Activated CD4-positive, alpha-beta T cell treated with anti-CD3 and anti-CD28 coated beads for 36 hours (primary cell): ENCODE measurements around the gene FOXF1. TPM values are rescaled to one million over a fixed set of nuclear protein-coding genes. Genes with fewer than 3 reads are reported as not detected.
A peak's percentile ranks its signal among the peaks of the same experiment; 100 is the strongest.

Experiments used
- ATAC-seq: fragments of 200-7000 bp; cut with Tn5 transposase; one replicate; pipeline ENCODE4 v1.10.0; 2021; ENCODE audit warnings: mild to moderate bottlenecking, moderate library complexity
- CTCF ChIA-PET: fragments of 350-600 bp; sonication (Branson Sonifier 250); formaldehyde crosslinking; loops from one replicate; lab custom pipeline; 2021; ENCODE audit warnings: antibody characterized with exemption; lab: Charles Lee
- POLR2A ChIA-PET: fragments of 350-600 bp; sonication (Branson Sonifier 250); formaldehyde crosslinking; loops from one replicate; lab custom pipeline; 2021; ENCODE audit warnings: antibody characterized with exemption, inconsistent platforms; lab: Charles Lee
- DNase-seq: peaks from one replicate; pipeline ENCODE4 v3.0.0-alpha.2; 2020
- H3K27ac Mint-ChIP-seq: one replicate; pipeline ENCODE4 v1.8.0; 2021; ENCODE audit warnings: mixed read lengths
- H3K27me3 Mint-ChIP-seq: one replicate; pipeline ENCODE4 v1.8.0; 2021; ENCODE audit warnings: mixed read lengths
- H3K36me3 Mint-ChIP-seq: one replicate; pipeline ENCODE4 v1.8.0; 2021; ENCODE audit warnings: low read depth, mixed read lengths
- H3K4me1 Mint-ChIP-seq: one replicate; pipeline ENCODE4 v1.8.0; 2021; ENCODE audit warnings: mixed read lengths
- H3K4me3 Mint-ChIP-seq: one replicate; pipeline ENCODE4 v1.8.0; 2021; ENCODE audit warnings: mild to moderate bottlenecking, moderate library complexity, mixed read lengths
- H3K9me3 Mint-ChIP-seq: one replicate; pipeline ENCODE4 v1.8.0; 2021; ENCODE audit warnings: low read depth, mixed read lengths
- intact Hi-C, 2 experiments: fragments of 100-400 bp; cut with DNase I in 1 of 2; cut with micrococcal nuclease in 1 of 2; formaldehyde crosslinking; loops; one replicate each; pipeline versions ENCODE4 v1.14.2 to v1.15.1; 2022 to 2024; cut with DNase I, micrococcal nuclease
- total RNA-seq, 2 experiments: library from RNA; stranded (reverse); gene quantifications; one replicate each; pipeline ENCODE4 v1.2.3, GENCODE V29; 2021

Gene FOXF1
- total RNA-seq, 2 experiments from 2014 or later = not detected

- ChIA-PET CTCF (interaction anchor here (0.7 to 1.9 kb wide), 3 partner anchors 9 to 411 kb away, joined by 3 to 9 read pairs (median 7); no protein-coding TSS in a partner anchor), POLR2A (interaction anchor here (0.6 kb wide), 1 partner anchor 109 kb away, joined by 3 read pairs; no protein-coding TSS in a partner anchor)
- Mint-ChIP-seq H3K27me3 (peaks cover 6% of the 10 kb centered on the region), H3K27ac (peak within 1 kb of the TSS; percentile 93), H3K4me3 (peak within 1 kb of the TSS; percentile 77), H3K4me1 (peaks cover 13% of the 10 kb centered on the region), H3K9me3 (no peaks in the 10 kb centered on the region), H3K36me3 (peaks cover 16% of the 10 kb centered on the region)
- intact Hi-C loops = loop anchor here in 1 of 2 experiments (1.0 to 10.0 kb wide), 8 partner anchors 670 to 1530 kb away; partner anchors contain the start of genes C16orf95, COX4I1, EMC8 and FBXO31
- ATAC-seq = peak; percentile 95
- DNase-seq = peak; percentile 97
Measured at GRCh38 chr16:86554917-86555703, 44.8 kb downstream of the FOXF1 start, which contains the start of gene MTHFSD. Gene MTHFSD, minus strand, starts transcription at chr16:86555235. Its CDS starts 51 bp downstream, at chr16:86555184.

GRCh38 chr16:86555704-86556075 lies 45.4 kb downstream of the FOXF1 start:
- Mint-ChIP-seq H3K27me3 (peaks cover 8% of the 10 kb centered on the region), H3K36me3 (peaks cover 14% of the 10 kb centered on the region), H3K27ac (peak overlapping the region; percentile 93), H3K4me1 (peaks cover 13% of the 10 kb centered on the region), H3K4me3 (peak overlapping the region; percentile 77), H3K9me3 (no peaks in the 10 kb centered on the region)
- POLR2A ChIA-PET = no interaction called here
- DNase-seq (no peak), ATAC-seq (no peak)
- CTCF ChIA-PET = interaction anchor here (1.5 kb wide), 1 partner anchor 9 kb away, joined by 7 read pairs; no protein-coding TSS in a partner anchor
- intact Hi-C loops = loop anchor here in 1 of 2 experiments (1.0 to 10.0 kb wide), 9 partner anchors 109 to 1531 kb away; partner anchors contain the start of genes C16orf95, COX4I1, EMC8 and FBXO31

GRCh38 chr16:86556576-86556975 lies 46.2 kb downstream of the FOXF1 start:
- Mint-ChIP-seq H3K36me3 (peaks cover 14% of the 10 kb centered on the region), H3K9me3 (no peaks in the 10 kb centered on the region), H3K4me3 (peak overlapping the region; percentile 77), H3K4me1 (peaks cover 13% of the 10 kb centered on the region), H3K27ac (no peak overlapping the region), H3K27me3 (peaks cover 11% of the 10 kb centered on the region)
- ChIA-PET POLR2A (no interaction called here), CTCF (interaction anchor here (1.0 to 1.5 kb wide), 2 partner anchors 8 to 507 kb away, joined by 3 to 7 read pairs; no protein-coding TSS in a partner anchor)
- ATAC-seq (no peak), DNase-seq (no peak)
- intact Hi-C loops = loop anchor here in 1 of 2 experiments (1.0 to 10.0 kb wide), 4 partner anchors 108 to 1532 kb away; partner anchors contain the start of genes GINS2 and KIAA0513

GRCh38 chr16:86557587-86557986 lies 47.3 kb downstream of the FOXF1 start:
- POLR2A ChIA-PET = no interaction called here
- Mint-ChIP-seq H3K27ac (no peak overlapping the region), H3K9me3 (no peaks in the 10 kb centered on the region), H3K27me3 (peaks cover 16% of the 10 kb centered on the region), H3K4me3 (no peak overlapping the region), H3K4me1 (peaks cover 9% of the 10 kb centered on the region), H3K36me3 (peaks cover 10% of the 10 kb centered on the region)
- CTCF ChIA-PET = interaction anchor here (0.5 kb wide), 1 partner anchor 767 kb away, joined by 3 read pairs; no protein-coding TSS in a partner anchor
- ATAC-seq (no peak), DNase-seq (no peak)
- intact Hi-C loops = loop anchor here in 1 of 2 experiments (10.0 kb wide), 3 partner anchors 673 to 1533 kb away; partner anchors contain the start of genes GINS2 and KIAA0513

- ChIA-PET CTCF (interaction anchor here (0.8 kb wide), 1 partner anchor 504 kb away, joined by 4 read pairs; no protein-coding TSS in a partner anchor), POLR2A (no interaction called here)
- DNase-seq (no peak), ATAC-seq (no peak)
- H3K27me3 Mint-ChIP-seq = peaks cover 22% of the 10 kb centered on the region
- intact Hi-C loops = loop anchor here in 1 of 2 experiments (10.0 kb wide), 3 partner anchors 674 to 1534 kb away; partner anchors contain the start of genes GINS2 and KIAA0513
- no peak overlapping the region for H3K4me3 Mint-ChIP-seq
- peaks cover 8% of the 10 kb centered on the region for H3K4me1 Mint-ChIP-seq
- no peaks in the 10 kb centered on the region for H3K9me3 Mint-ChIP-seq
- no peak overlapping the region for H3K27ac Mint-ChIP-seq
- H3K36me3 Mint-ChIP-seq = peaks cover 9% of the 10 kb centered on the region
Measured at GRCh38 chr16:86558355-86559193, 48.2 kb downstream of the FOXF1 start.

GRCh38 chr16:86559802-86560305 lies 49.5 kb downstream of the FOXF1 start:
- ChIA-PET POLR2A (no interaction called here), CTCF (no interaction called here)
- Mint-ChIP-seq H3K4me1 (peaks cover 10% of the 10 kb centered on the region), H3K9me3 (no peaks in the 10 kb centered on the region), H3K27me3 (peaks cover 34% of the 10 kb centered on the region), H3K4me3 (no peak overlapping the region), H3K36me3 (peaks cover 2% of the 10 kb centered on the region), H3K27ac (no peak overlapping the region)
- ATAC-seq (no peak), DNase-seq (no peak)
- intact Hi-C loops = loop anchor here (5.0 to 10.0 kb wide), 7 partner anchors 517 to 1535 kb away; partner anchors contain the start of genes GINS2 (in 1 of the 2) and KIAA0513 (in 1 of the 2)

- intact Hi-C loops = loop anchor here (5.0 to 10.0 kb wide), 4 partner anchors 515 to 735 kb away; no protein-coding TSS in a partner anchor
- peaks cover 48% of the 10 kb centered on the region for H3K27me3 Mint-ChIP-seq
- H3K4me3 Mint-ChIP-seq = no peak overlapping the region
- H3K4me1 Mint-ChIP-seq = peaks cover 16% of the 10 kb centered on the region
- ChIA-PET CTCF (interaction anchor here (0.7 to 1.0 kb wide), 2 partner anchors 627 to 734 kb away, joined by 3 read pairs; no protein-coding TSS in a partner anchor), POLR2A (no interaction called here)
- no peak overlapping the region for H3K27ac Mint-ChIP-seq
- DNase-seq (no peak), ATAC-seq (no peak)
- H3K36me3 Mint-ChIP-seq = no peaks in the 10 kb centered on the region
- no peaks in the 10 kb centered on the region for H3K9me3 Mint-ChIP-seq
Measured at GRCh38 chr16:86562356-86562755, 52.0 kb downstream of the FOXF1 start.

GRCh38 chr16:86563469-86564345 lies 53.4 kb downstream of the FOXF1 start:
- H3K27ac Mint-ChIP-seq = no peak overlapping the region
- intact Hi-C loops = loop anchor here (1.0 to 10.0 kb wide), 11 partner anchors 13 to 1071 kb away; no protein-coding TSS in a partner anchor
- no peaks in the 10 kb centered on the region for H3K9me3 Mint-ChIP-seq
- no peaks in the 10 kb centered on the region for H3K36me3 Mint-ChIP-seq
- DNase-seq (peak; percentile 94), ATAC-seq (peak; percentile 88)
- CTCF ChIA-PET = interaction anchor here (0.6 to 3.3 kb wide), 23 partner anchors 8 to 733 kb away, joined by 3 to 14 read pairs (median 3); partner anchors contain the start of gene FOXL1
- peaks cover 16% of the 10 kb centered on the region for H3K4me1 Mint-ChIP-seq
- peaks cover 49% of the 10 kb centered on the region for H3K27me3 Mint-ChIP-seq
- no peak overlapping the region for H3K4me3 Mint-ChIP-seq
- POLR2A ChIA-PET = interaction anchor here (0.9 kb wide), 1 partner anchor 499 kb away, joined by 3 read pairs; no protein-coding TSS in a partner anchor
